Mesothelial cell of epicardium (in vitro differentiated cells): ENCODE results near the gene MRM3. TPM values are rescaled to one million over a fixed set of nuclear protein-coding genes. Genes with fewer than 3 reads are reported as not detected.

Source experiments
- DNase-seq, 2 experiments: peaks; one replicate each; pipeline ENCODE4 v3.0.0; 2021; ENCODE audit warnings: low spot score in 2 of 2; ENCODE audit not compliant: unreplicated experiment in 2 of 2
- H3K27ac Mint-ChIP-seq: 2 replicates; pipeline ENCODE4 v1.8.0; 2021; ENCODE audit warnings: mixed read lengths
- H3K27me3 Mint-ChIP-seq: 2 replicates; pipeline ENCODE4 v1.8.0; 2021; ENCODE audit warnings: low read depth, mixed read lengths
- H3K36me3 Mint-ChIP-seq: 2 replicates; pipeline ENCODE4 v1.8.0; 2021; ENCODE audit warnings: mixed read lengths
- H3K4me1 Mint-ChIP-seq: 2 replicates; pipeline ENCODE4 v1.8.0; 2021; ENCODE audit warnings: mixed read lengths
- H3K4me3 Mint-ChIP-seq: 2 replicates; pipeline ENCODE4 v1.8.0; 2021; ENCODE audit warnings: mild to moderate bottlenecking, moderate library complexity, mixed read lengths
- H3K9me3 Mint-ChIP-seq: 2 replicates; pipeline ENCODE4 v1.8.0; 2021; ENCODE audit warnings: mixed read lengths
- CTCF ChIP-seq: fragments of 200-600 bp; sonication (generic); IDR thresholded peaks from one replicate; pipeline ENCODE4 v1.5.0; 2021; ENCODE audit warnings: antibody characterized with exemption; ENCODE audit not compliant: unreplicated experiment
- total RNA-seq: library from RNA; stranded (reverse); gene quantifications from 3 replicates; pipeline ENCODE4 v1.2.1, GENCODE V29; 2021

The MRM3 gene
- total RNA-seq, 1 donor from 2014 or later = 13.5 TPM

- Mint-ChIP-seq H3K4me3 (no peak overlapping the region), H3K4me1 (no peaks in the 10 kb centered on the region), H3K27ac (no peak overlapping the region), H3K36me3 (peaks cover 27% of the 10 kb centered on the region), H3K27me3 (no peaks in the 10 kb centered on the region), H3K9me3 (no peaks in the 10 kb centered on the region)
- no peak for TF ChIP-seq CTCF
- no peak for DNase-seq
Measured at GRCh38 chr17:740240-741017, 41.7 kb upstream of the MRM3 start.

- no peak for DNase-seq
- Mint-ChIP-seq H3K36me3 (peaks cover 30% of the 10 kb centered on the region), H3K27ac (no peak overlapping the region), H3K4me3 (no peak overlapping the region), H3K4me1 (no peaks in the 10 kb centered on the region), H3K9me3 (no peaks in the 10 kb centered on the region), H3K27me3 (no peaks in the 10 kb centered on the region)
- TF ChIP-seq CTCF = no peak
Measured at GRCh38 chr17:742147-742793, 39.9 kb upstream of the MRM3 start.

GRCh38 chr17:743139-743538 is 39.0 kb upstream of the MRM3 start:
- no peak for DNase-seq
- peaks cover 36% of the 10 kb centered on the region for H3K36me3 Mint-ChIP-seq
- H3K4me3 Mint-ChIP-seq = no peak overlapping the region
- H3K9me3 Mint-ChIP-seq = no peaks in the 10 kb centered on the region
- no peaks in the 10 kb centered on the region for H3K4me1 Mint-ChIP-seq
- H3K27me3 Mint-ChIP-seq = no peaks in the 10 kb centered on the region
- no peak for TF ChIP-seq CTCF
- H3K27ac Mint-ChIP-seq = no peak overlapping the region

- Mint-ChIP-seq H3K36me3 (peaks cover 43% of the 10 kb centered on the region), H3K4me3 (no peak overlapping the region), H3K9me3 (no peaks in the 10 kb centered on the region), H3K27me3 (no peaks in the 10 kb centered on the region), H3K4me1 (no peaks in the 10 kb centered on the region), H3K27ac (no peak overlapping the region)
- no peak for DNase-seq
- no peak for TF ChIP-seq CTCF
Measured at GRCh38 chr17:744937-745336, 37.2 kb upstream of the MRM3 start.

- H3K36me3 Mint-ChIP-seq = peaks cover 42% of the 10 kb centered on the region
Measured at GRCh38 chr17:745406-745805, 36.7 kb upstream of the MRM3 start.

More at GRCh38 chr17:745406-745805, 36.7 kb upstream of the MRM3 start:
- H3K9me3 Mint-ChIP-seq = no peaks in the 10 kb centered on the region
- no peak overlapping the region for H3K4me3 Mint-ChIP-seq
- H3K4me1 Mint-ChIP-seq = peaks cover 4% of the 10 kb centered on the region
- no peak for DNase-seq
- H3K27ac Mint-ChIP-seq = no peak overlapping the region
- H3K27me3 Mint-ChIP-seq = no peaks in the 10 kb centered on the region
- TF ChIP-seq CTCF = no peak
